ENCODE measurements around the gene HADHA.

DNA sequence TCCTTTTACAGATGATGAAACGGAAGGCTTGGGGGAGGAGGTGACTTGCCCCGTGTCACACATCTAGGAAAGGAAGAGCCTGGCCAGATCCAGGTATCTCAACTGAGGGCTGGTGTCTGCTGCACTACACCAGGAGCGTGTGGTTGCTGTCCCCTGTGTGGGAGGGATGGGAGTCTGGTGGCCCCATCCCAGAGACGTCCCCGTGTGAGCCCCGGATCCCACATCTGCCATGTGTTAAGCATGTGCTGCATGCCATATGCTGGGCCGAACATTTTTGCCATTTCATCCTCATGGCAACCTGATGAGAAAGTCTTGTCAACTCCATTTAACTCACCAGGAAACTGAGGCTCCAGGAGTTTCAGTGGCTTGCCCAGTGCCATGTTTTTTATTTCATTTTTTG is 67.3 kb downstream of the HADHA start:
- TF ChIP-seq, protein P1, sequence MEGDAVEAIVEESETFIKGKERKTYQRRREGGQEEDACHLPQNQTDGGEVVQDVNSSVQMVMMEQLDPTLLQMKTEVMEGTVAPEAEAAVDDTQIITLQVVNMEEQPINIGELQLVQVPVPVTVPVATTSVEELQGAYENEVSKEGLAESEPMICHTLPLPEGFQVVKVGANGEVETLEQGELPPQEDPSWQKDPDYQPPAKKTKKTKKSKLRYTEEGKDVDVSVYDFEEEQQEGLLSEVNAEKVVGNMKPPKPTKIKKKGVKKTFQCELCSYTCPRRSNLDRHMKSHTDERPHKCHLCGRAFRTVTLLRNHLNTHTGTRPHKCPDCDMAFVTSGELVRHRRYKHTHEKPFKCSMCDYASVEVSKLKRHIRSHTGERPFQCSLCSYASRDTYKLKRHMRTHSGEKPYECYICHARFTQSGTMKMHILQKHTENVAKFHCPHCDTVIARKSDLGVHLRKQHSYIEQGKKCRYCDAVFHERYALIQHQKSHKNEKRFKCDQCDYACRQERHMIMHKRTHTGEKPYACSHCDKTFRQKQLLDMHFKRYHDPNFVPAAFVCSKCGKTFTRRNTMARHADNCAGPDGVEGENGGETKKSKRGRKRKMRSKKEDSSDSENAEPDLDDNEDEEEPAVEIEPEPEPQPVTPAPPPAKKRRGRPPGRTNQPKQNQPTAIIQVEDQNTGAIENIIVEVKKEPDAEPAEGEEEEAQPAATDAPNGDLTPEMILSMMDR (IDR thresholded peaks at IDR 0.05) = no peak
- no peak for TF ChIP-seq POLR2A (IDR thresholded peaks at IDR 0.05)

Data from heart left ventricle (tissue), 13 donors.